NT2/D1 (cell line): ENCODE results near the gene CST11.

Experiments used
- SUZ12 ChIP-seq: IDR thresholded peaks from 2 replicates; pipeline ENCODE4 v1.6.1; 2011; ENCODE audit not compliant: insufficient read length, insufficient read depth; ENCODE audit errors: extremely low read depth
- ZNF274 ChIP-seq: IDR thresholded peaks from 2 replicates; pipeline ENCODE4 v1.6.1; 2011; ENCODE audit warnings: mild to moderate bottlenecking, low read depth, low read length

- TF ChIP-seq SUZ12 (no peak), ZNF274 (no peak)
Measured at GRCh38 chr20:23441850-23442313, 10.8 kb downstream of the CST11 start.
